Stromal cell of bone marrow (primary cell): ENCODE data around the gene ING5.

Experiments
- DNase-seq: peaks from one replicate; pipeline ENCODE4 v3.0.0-alpha.2; 2012; ENCODE audit warnings: low read depth

Gene ING5

GRCh38 chr2:241776336-241777169 is 74.7 kb downstream of the ING5 start, which contains the start of gene GAL3ST2:
GAL3ST2 (plus strand) TSS chr2:241776822; CDS start chr2:241776956, 134 bp downstream.
- DNase-seq, result no peak

GRCh38 chr2:241777170-241777685 is 75.4 kb downstream of the ING5 start:
- no peak for DNase-seq

GRCh38 chr2:241777686-241778627 is 76.1 kb downstream of the ING5 start:
- no peak for DNase-seq
